Stimulated activated CD4-positive, alpha-beta T cell treated with anti-CD3 and anti-CD28 coated beads, TNF-alpha, amount 100 ng/mL, for 4 hours (primary cell): ENCODE results near the gene EPHA6.
"Not testable (repeated sequence)": the region's sequence is repeated elsewhere in the genome, so short reads cannot be mapped to it uniquely, and the experiment has no call there.

Experiments used
- DNase-seq, 3 experiments: peaks; one replicate each; pipeline ENCODE4 v3.0.0-alpha.2; 2020; ENCODE audit warnings: low read depth in 3 of 3

EPHA6 gene

GRCh38 chr3:97025612-97026011 lies 211.2 kb downstream of the EPHA6 start:
- DNase-seq, result not testable (repeated sequence)

- DNase-seq, result no peak
Observed at GRCh38 chr3:97029972-97030371, 215.6 kb downstream of the EPHA6 start.

GRCh38 chr3:97037294-97037943 lies 223.0 kb downstream of the EPHA6 start:
- DNase-seq, result no peak

GRCh38 chr3:97043411-97043810 lies 229.0 kb downstream of the EPHA6 start:
- DNase-seq, result no peak

- no peak for DNase-seq
Observed at GRCh38 chr3:97057365-97057764, 243.0 kb downstream of the EPHA6 start.

- no peak for DNase-seq
Observed at GRCh38 chr3:97059168-97059567, 244.8 kb downstream of the EPHA6 start.

- no peak for DNase-seq
Observed at GRCh38 chr3:97066531-97066930, 252.1 kb downstream of the EPHA6 start.

- DNase-seq, result no peak
Observed at GRCh38 chr3:97070302-97070701, 255.9 kb downstream of the EPHA6 start.

GRCh38 chr3:97074546-97074945 lies 260.2 kb downstream of the EPHA6 start:
- DNase-seq, result no peak

GRCh38 chr3:97076673-97077072 lies 262.3 kb downstream of the EPHA6 start:
- no peak for DNase-seq

- no peak for DNase-seq
Observed at GRCh38 chr3:97089621-97090020, 275.2 kb downstream of the EPHA6 start.

GRCh38 chr3:97102641-97103040 lies 288.2 kb downstream of the EPHA6 start:
- DNase-seq, result no peak

GRCh38 chr3:97105989-97106651 lies 291.7 kb downstream of the EPHA6 start:
- no peak for DNase-seq

GRCh38 chr3:97106652-97106989 lies 292.2 kb downstream of the EPHA6 start:
- DNase-seq, result no peak

GRCh38 chr3:97108136-97108535 lies 293.7 kb downstream of the EPHA6 start:
- DNase-seq, result no peak

- no peak for DNase-seq
Observed at GRCh38 chr3:97111244-97111643, 296.9 kb downstream of the EPHA6 start.

- DNase-seq, result no peak
Observed at GRCh38 chr3:97121386-97121785, 307.0 kb downstream of the EPHA6 start.

- DNase-seq, result no peak
Observed at GRCh38 chr3:97125902-97126499, 311.6 kb downstream of the EPHA6 start.

GRCh38 chr3:97131476-97131875 lies 317.1 kb downstream of the EPHA6 start:
- DNase-seq, result no peak

- no peak for DNase-seq
Observed at GRCh38 chr3:97138914-97139541, 324.6 kb downstream of the EPHA6 start.

- DNase-seq, result no peak
Observed at GRCh38 chr3:97148931-97149330, 334.5 kb downstream of the EPHA6 start.

GRCh38 chr3:97161169-97161568 lies 346.8 kb downstream of the EPHA6 start:
- DNase-seq, result no peak

GRCh38 chr3:97177242-97177641 lies 362.8 kb downstream of the EPHA6 start:
- no peak for DNase-seq
